ENCODE measurements around the gene TMEM212. TPM values are rescaled to one million over a fixed set of nuclear protein-coding genes. Genes with fewer than 3 reads are reported as not detected.

Gene TMEM212
- total RNA-seq, 2 experiments from 2014 or later, result not detected

- H3K27me3 Mint-ChIP-seq, result peaks cover 26% of the 10 kb centered on the region
- no peak overlapping the region for H3K27ac Mint-ChIP-seq
- peaks cover 4% of the 10 kb centered on the region for H3K4me1 Mint-ChIP-seq
- no peaks in the 10 kb centered on the region for H3K36me3 Mint-ChIP-seq
- ATAC-seq (ENCODE audit: low read depth) (no peak), DNase-seq (no peak)
- POLR2A ChIA-PET, result no interaction called here
- H3K4me3 Mint-ChIP-seq, result no peak overlapping the region
- H3K9me3 Mint-ChIP-seq, result no peaks in the 10 kb centered on the region
These were observed 9.2 kb upstream of the TMEM212 start for GRCh38 chr3:171833789-171834460.

- Mint-ChIP-seq H3K27ac (no peak overlapping the region), H3K27me3 (peaks cover 26% of the 10 kb centered on the region), H3K9me3 (no peaks in the 10 kb centered on the region), H3K36me3 (no peaks in the 10 kb centered on the region), H3K4me3 (no peak overlapping the region), H3K4me1 (peaks cover 4% of the 10 kb centered on the region)
- DNase-seq, result no peak
- no peak for ATAC-seq (ENCODE audit: low read depth)
- POLR2A ChIA-PET, result no interaction called here
These were observed 8.7 kb upstream of the TMEM212 start for GRCh38 chr3:171834461-171834801.

- Mint-ChIP-seq H3K4me3 (no peak overlapping the region), H3K36me3 (no peaks in the 10 kb centered on the region), H3K4me1 (peaks cover 4% of the 10 kb centered on the region), H3K27me3 (peaks cover 30% of the 10 kb centered on the region), H3K27ac (no peak overlapping the region), H3K9me3 (no peaks in the 10 kb centered on the region)
- no peak for DNase-seq
- ATAC-seq (ENCODE audit: low read depth), result no peak
- POLR2A ChIA-PET, result no interaction called here
These were observed 8.0 kb upstream of the TMEM212 start for GRCh38 chr3:171835116-171835515.

GRCh38 chr3:171835613-171836012 lies 7.5 kb upstream of the TMEM212 start:
- ATAC-seq (ENCODE audit: low read depth) (no peak), DNase-seq (no peak)
- Mint-ChIP-seq H3K4me1 (peaks cover 4% of the 10 kb centered on the region), H3K4me3 (no peak overlapping the region), H3K36me3 (no peaks in the 10 kb centered on the region), H3K9me3 (no peaks in the 10 kb centered on the region), H3K27me3 (peaks cover 28% of the 10 kb centered on the region), H3K27ac (no peak overlapping the region)
- POLR2A ChIA-PET, result no interaction called here

- DNase-seq, result no peak
- POLR2A ChIA-PET, result no interaction called here
- H3K27ac Mint-ChIP-seq, result no peak overlapping the region
- no peaks in the 10 kb centered on the region for H3K36me3 Mint-ChIP-seq
- no peak overlapping the region for H3K4me3 Mint-ChIP-seq
- H3K27me3 Mint-ChIP-seq, result peaks cover 28% of the 10 kb centered on the region
- H3K4me1 Mint-ChIP-seq, result peaks cover 4% of the 10 kb centered on the region
- no peaks in the 10 kb centered on the region for H3K9me3 Mint-ChIP-seq
- ATAC-seq (ENCODE audit: low read depth), result no peak
These were observed 6.3 kb upstream of the TMEM212 start for GRCh38 chr3:171836855-171837254.

- H3K36me3 Mint-ChIP-seq, result no peaks in the 10 kb centered on the region
- peaks cover 4% of the 10 kb centered on the region for H3K4me1 Mint-ChIP-seq
- DNase-seq (no peak), ATAC-seq (ENCODE audit: low read depth) (no peak)
- no peak overlapping the region for H3K27ac Mint-ChIP-seq
- POLR2A ChIA-PET, result no interaction called here
- peaks cover 19% of the 10 kb centered on the region for H3K27me3 Mint-ChIP-seq
- H3K4me3 Mint-ChIP-seq, result no peak overlapping the region
- no peaks in the 10 kb centered on the region for H3K9me3 Mint-ChIP-seq
These were observed 5.5 kb upstream of the TMEM212 start for GRCh38 chr3:171837698-171838097.

GRCh38 chr3:171838218-171838720 lies 4.9 kb upstream of the TMEM212 start:
- ATAC-seq (ENCODE audit: low read depth), result no peak
- no peaks in the 10 kb centered on the region for H3K36me3 Mint-ChIP-seq
- DNase-seq, result no peak
- no peaks in the 10 kb centered on the region for H3K9me3 Mint-ChIP-seq
- POLR2A ChIA-PET, result no interaction called here
- H3K27me3 Mint-ChIP-seq, result peaks cover 17% of the 10 kb centered on the region
- H3K4me3 Mint-ChIP-seq, result no peak overlapping the region
- peaks cover 4% of the 10 kb centered on the region for H3K4me1 Mint-ChIP-seq
- H3K27ac Mint-ChIP-seq, result no peak overlapping the region

GRCh38 chr3:171839270-171839669 lies 3.9 kb upstream of the TMEM212 start:
- peaks cover 14% of the 10 kb centered on the region for H3K27me3 Mint-ChIP-seq
- no peaks in the 10 kb centered on the region for H3K9me3 Mint-ChIP-seq
- H3K27ac Mint-ChIP-seq, result no peak overlapping the region
- H3K4me1 Mint-ChIP-seq, result peaks cover 4% of the 10 kb centered on the region
- DNase-seq (no peak), ATAC-seq (ENCODE audit: low read depth) (no peak)
- H3K36me3 Mint-ChIP-seq, result no peaks in the 10 kb centered on the region
- POLR2A ChIA-PET, result no interaction called here
- no peak overlapping the region for H3K4me3 Mint-ChIP-seq

GRCh38 chr3:171840445-171840810 lies 2.7 kb upstream of the TMEM212 start:
- no peaks in the 10 kb centered on the region for H3K9me3 Mint-ChIP-seq
- POLR2A ChIA-PET, result no interaction called here
- H3K36me3 Mint-ChIP-seq, result no peaks in the 10 kb centered on the region

GRCh38 chr3:171840811-171841619 lies 2.1 kb upstream of the TMEM212 start:
- Mint-ChIP-seq H3K4me3 (no peak overlapping the region), H3K36me3 (peaks cover 3% of the 10 kb centered on the region), H3K9me3 (peaks cover 2% of the 10 kb centered on the region), H3K27me3 (peaks cover 14% of the 10 kb centered on the region), H3K4me1 (peaks cover 7% of the 10 kb centered on the region), H3K27ac (no peak overlapping the region)
- DNase-seq (no peak), ATAC-seq (ENCODE audit: low read depth) (no peak)
- POLR2A ChIA-PET, result no interaction called here

More at GRCh38 chr3:171840445-171840810, 2.7 kb upstream of the TMEM212 start:
- DNase-seq (no peak), ATAC-seq (ENCODE audit: low read depth) (no peak)
- peaks cover 14% of the 10 kb centered on the region for H3K27me3 Mint-ChIP-seq
- peaks cover 4% of the 10 kb centered on the region for H3K4me1 Mint-ChIP-seq
- H3K27ac Mint-ChIP-seq, result no peak overlapping the region
- H3K4me3 Mint-ChIP-seq, result no peak overlapping the region

GRCh38 chr3:171841620-171842000 lies 1.5 kb upstream of the TMEM212 start:
- Mint-ChIP-seq H3K4me1 (peaks cover 11% of the 10 kb centered on the region), H3K27ac (no peak overlapping the region), H3K36me3 (peaks cover 4% of the 10 kb centered on the region), H3K9me3 (peaks cover 2% of the 10 kb centered on the region), H3K4me3 (no peak overlapping the region), H3K27me3 (peaks cover 14% of the 10 kb centered on the region)
- POLR2A ChIA-PET, result no interaction called here
- DNase-seq (no peak), ATAC-seq (ENCODE audit: low read depth) (no peak)

GRCh38 chr3:171844873-171845272 lies 1.7 kb downstream of the TMEM212 start:
- ATAC-seq (ENCODE audit: low read depth) (no peak), DNase-seq (no peak)
- H3K36me3 Mint-ChIP-seq, result peaks cover 4% of the 10 kb centered on the region
- POLR2A ChIA-PET, result no interaction called here
- H3K4me3 Mint-ChIP-seq, result no peak overlapping the region
- peaks cover 14% of the 10 kb centered on the region for H3K4me1 Mint-ChIP-seq
- no peak overlapping the region for H3K27ac Mint-ChIP-seq
- H3K27me3 Mint-ChIP-seq, result peaks cover 10% of the 10 kb centered on the region
- H3K9me3 Mint-ChIP-seq, result peaks cover 3% of the 10 kb centered on the region

- peaks cover 14% of the 10 kb centered on the region for H3K4me1 Mint-ChIP-seq
- POLR2A ChIA-PET, result no interaction called here
- H3K27ac Mint-ChIP-seq, result no peak overlapping the region
- peaks cover 4% of the 10 kb centered on the region for H3K36me3 Mint-ChIP-seq
- ATAC-seq (ENCODE audit: low read depth) (no peak), DNase-seq (no peak)
- H3K27me3 Mint-ChIP-seq, result peaks cover 11% of the 10 kb centered on the region
- H3K9me3 Mint-ChIP-seq, result peaks cover 3% of the 10 kb centered on the region
- H3K4me3 Mint-ChIP-seq, result no peak overlapping the region
These were observed 2.5 kb downstream of the TMEM212 start for GRCh38 chr3:171845481-171846284.

All from activated naive CD8-positive, alpha-beta T cell treated with anti-CD3 and anti-CD28 coated beads, Interleukin-2, amount 10 ng/mL, durations not matched to agents 7 days and 5 days (primary cell).